SK-N-SH treated with all-trans-retinoic acid at 6 μM for 48 hours (cell line): ENCODE data around the gene RSL24D1.

Experiments used
- BACH2 ChIP-seq: fragments of 250-450 bp; sonication (Bioruptor Pico); IDR thresholded peaks from 2 replicates; pipeline ENCODE4 v1.9.0; 2021; ENCODE audit warnings: mild to moderate bottlenecking, borderline replicate concordance
- OSR1 ChIP-seq: fragments of 250-450 bp; sonication (Bioruptor Pico); IDR thresholded peaks from 2 replicates; pipeline ENCODE4 v1.8.0; 2022; ENCODE audit warnings: moderate library complexity, mild to moderate bottlenecking, inconsistent platforms
- RARB ChIP-seq: fragments of 250-450 bp; sonication (Bioruptor Pico); IDR thresholded peaks from 2 replicates; pipeline ENCODE4 v1.8.0; 2021; ENCODE audit warnings: mild to moderate bottlenecking, moderate library complexity
- ZFP30 ChIP-seq: fragments of 450-650 bp; formaldehyde crosslinking; IDR thresholded peaks from 2 replicates; pipeline ENCODE4 v1.5.0; 2022; ENCODE audit warnings: mild to moderate bottlenecking, moderate library complexity
- ZNF8 ChIP-seq: fragments of 450-650 bp; formaldehyde crosslinking; IDR thresholded peaks from 2 replicates; pipeline ENCODE4 v1.5.0; 2020; ENCODE audit warnings: mild to moderate bottlenecking, moderate library complexity

- TF ChIP-seq ZNF8 (CRISPR knock-in tag): 0 out of 2 replicates have a peak, but pooled peaks have one; percentile 9
- no peak for TF ChIP-seq ZFP30 (CRISPR knock-in tag)
- no peak for TF ChIP-seq RARB (CRISPR knock-in tag)
- TF ChIP-seq BACH2: no peak
- TF ChIP-seq OSR1 (CRISPR knock-in tag): no peak
Observed at GRCh38 chr15:55230953-55231352, 34.2 kb upstream of the RSL24D1 start.
